HepG2 (cell line): ENCODE data around the gene NUP214. TPM values are rescaled to one million over a fixed set of nuclear protein-coding genes. Genes with fewer than 3 reads are reported as not detected.

ENCODE experiments used
- BRCA1 ChIP-seq: sonication (generic); formaldehyde crosslinking; IDR thresholded peaks from 2 replicates; pipeline ENCODE4 v1.4.0; 2020; ENCODE audit warnings: missing genetic modification reagents
- CBFB ChIP-seq: sonication (generic); formaldehyde crosslinking; IDR thresholded peaks from 2 replicates; pipeline ENCODE4 v1.4.0; 2020; ENCODE audit warnings: missing genetic modification reagents
- GABPB1 ChIP-seq: IDR thresholded peaks from 2 replicates; pipeline ENCODE4 v1.6.1; 2016; ENCODE audit warnings: mild to moderate bottlenecking, missing genetic modification reagents, moderate library complexity, missing compliant biosample characterization
- GLI4 ChIP-seq: sonication (generic); formaldehyde crosslinking; IDR thresholded peaks from 2 replicates; pipeline ENCODE4 v1.5.1; 2020; ENCODE audit warnings: missing genetic modification reagents, mild to moderate bottlenecking, moderate library complexity, borderline replicate concordance
- GPN1 ChIP-seq: sonication (generic); formaldehyde crosslinking; IDR thresholded peaks from 2 replicates; pipeline ENCODE4 v1.5.1; 2020; ENCODE audit warnings: missing genetic modification reagents, borderline replicate concordance
- NR2C2 ChIP-seq: sonication (generic); formaldehyde crosslinking; IDR thresholded peaks from 2 replicates; pipeline ENCODE4 v1.4.0; 2020; ENCODE audit warnings: missing genetic modification reagents, mild to moderate bottlenecking, moderate library complexity, borderline replicate concordance
- SOX5 ChIP-seq: IDR thresholded peaks from 2 replicates; pipeline ENCODE4 v1.6.1; 2016; ENCODE audit warnings: borderline replicate concordance
- THAP11 ChIP-seq: IDR thresholded peaks from 2 replicates; pipeline ENCODE4 v1.6.1; 2016; ENCODE audit warnings: missing biosample characterization, missing genetic modification reagents
- YY1 ChIP-seq: IDR thresholded peaks from 2 replicates; pipeline ENCODE4 v1.6.1; 2011; ENCODE audit warnings: low read length, low read depth, moderate library complexity, mild to moderate bottlenecking; ENCODE audit not compliant: insufficient read depth, insufficient replicate concordance
- ZNF781 ChIP-seq: sonication (generic); formaldehyde crosslinking; IDR thresholded peaks from 2 replicates; pipeline ENCODE4 v1.5.1; 2020; ENCODE audit warnings: borderline replicate concordance, mild to moderate bottlenecking, missing genetic modification reagents; ENCODE audit errors: not compliant biosample characterization
- polyA plus RNA-seq, 8 experiments: library from polyadenylated mRNA; depleted of rRNA in 3 of 8; stranded (reverse) in 7 of 8; unstranded in 1 of 8; fragments of >200 nt; fragmentation: Illumina TruSeq in 4 of 8; extraction: Trizol in 4 of 8; gene quantifications; 2 replicates each; pipeline versions ENCODE4 v1.2.1 to v1.2.3, GENCODE V29; 2011 to 2016; ENCODE audit warnings: low read depth in 4 of 8, missing spikeins in 1 of 8, mixed read lengths in 1 of 8; ENCODE audit not compliant: insufficient read depth in 1 of 8
- total RNA-seq, 5 experiments: library from RNA; depleted of rRNA; stranded (reverse); fragments of >200 nt; fragmentation: Illumina TruSeq; extraction: Trizol; gene quantifications; 2 replicates each; pipeline ENCODE4 v1.2.3, GENCODE V29; 2016; ENCODE audit warnings: low read depth in 1 of 5
- TF ChIP-seq, protein P1 (sequence below): sonication (generic); formaldehyde crosslinking; IDR thresholded peaks from 2 replicates; pipeline ENCODE4 v1.4.0; 2020; ENCODE audit warnings: mild to moderate bottlenecking, missing genetic modification reagents
- TF ChIP-seq, protein P2 (sequence below): sonication (generic); formaldehyde crosslinking; IDR thresholded peaks from 2 replicates; pipeline ENCODE4 v1.4.0; 2020; ENCODE audit warnings: missing genetic modification reagents, mild to moderate bottlenecking, borderline replicate concordance
- TF ChIP-seq, protein P3 (sequence below): IDR thresholded peaks from 2 replicates; pipeline ENCODE4 v1.6.1; 2012; ENCODE audit warnings: inconsistent platforms
- TF ChIP-seq, protein P4 (sequence below): sonication (generic); formaldehyde crosslinking; IDR thresholded peaks from 2 replicates; pipeline ENCODE4 v1.4.0; 2020; ENCODE audit warnings: missing genetic modification reagents, borderline replicate concordance
- TF ChIP-seq, protein P5 (sequence below): fragments of 450-650 bp; IDR thresholded peaks from 2 replicates; pipeline ENCODE4 v1.6.1; 2016
- TF ChIP-seq, protein P6 (sequence below): sonication (generic); formaldehyde crosslinking; IDR thresholded peaks from 2 replicates; pipeline ENCODE4 v1.8.0; 2022; ENCODE audit warnings: mild to moderate bottlenecking, missing genetic modification reagents

NUP214 gene
- total and polyA plus RNA-seq, 2 of the 13 experiments (the other 11 are each of a cell fraction or from before 2014, with no cell fraction given): 8.4 to 16.0 TPM

DNA sequence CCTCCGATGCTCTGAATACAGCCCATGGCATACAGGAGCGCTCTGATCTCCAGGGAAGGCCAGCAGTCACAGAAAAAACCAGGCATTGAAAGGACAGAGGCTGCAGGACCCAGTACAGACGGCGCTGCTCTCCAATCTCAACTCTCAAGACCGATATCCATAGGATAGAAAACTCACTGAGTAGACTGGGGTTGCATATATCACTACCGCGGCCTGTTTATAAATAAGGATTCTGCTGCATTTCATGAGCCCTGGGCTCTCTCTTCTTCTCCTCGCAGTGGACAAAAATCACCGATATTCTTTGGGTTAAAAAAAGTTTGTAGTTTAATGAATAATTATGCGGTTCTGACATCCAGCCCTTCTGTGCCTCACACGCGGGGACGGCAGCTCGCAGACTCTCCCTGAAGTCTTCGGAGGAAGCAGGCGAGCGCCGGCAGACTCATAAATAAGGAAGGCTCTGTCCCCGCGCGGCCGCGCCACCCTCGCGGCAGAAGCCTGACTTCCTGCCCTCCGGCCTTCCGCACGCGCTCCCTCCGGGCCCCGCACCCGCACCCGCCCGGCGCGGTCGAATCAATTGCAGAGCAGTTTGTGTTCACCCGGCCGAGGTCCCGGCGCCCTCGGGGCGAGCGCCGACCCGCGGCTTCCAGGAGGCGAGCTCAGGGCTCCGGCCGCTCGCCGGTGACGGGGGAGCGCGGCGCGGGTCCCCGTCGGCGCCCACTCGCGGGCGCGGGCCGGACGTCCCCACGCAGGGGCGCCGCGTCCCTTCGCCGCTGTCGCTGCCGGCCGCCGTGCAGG lies 150.9 kb downstream of the NUP214 start, which contains the start of gene FAM78A (continued):
- TF ChIP-seq, protein P1, sequence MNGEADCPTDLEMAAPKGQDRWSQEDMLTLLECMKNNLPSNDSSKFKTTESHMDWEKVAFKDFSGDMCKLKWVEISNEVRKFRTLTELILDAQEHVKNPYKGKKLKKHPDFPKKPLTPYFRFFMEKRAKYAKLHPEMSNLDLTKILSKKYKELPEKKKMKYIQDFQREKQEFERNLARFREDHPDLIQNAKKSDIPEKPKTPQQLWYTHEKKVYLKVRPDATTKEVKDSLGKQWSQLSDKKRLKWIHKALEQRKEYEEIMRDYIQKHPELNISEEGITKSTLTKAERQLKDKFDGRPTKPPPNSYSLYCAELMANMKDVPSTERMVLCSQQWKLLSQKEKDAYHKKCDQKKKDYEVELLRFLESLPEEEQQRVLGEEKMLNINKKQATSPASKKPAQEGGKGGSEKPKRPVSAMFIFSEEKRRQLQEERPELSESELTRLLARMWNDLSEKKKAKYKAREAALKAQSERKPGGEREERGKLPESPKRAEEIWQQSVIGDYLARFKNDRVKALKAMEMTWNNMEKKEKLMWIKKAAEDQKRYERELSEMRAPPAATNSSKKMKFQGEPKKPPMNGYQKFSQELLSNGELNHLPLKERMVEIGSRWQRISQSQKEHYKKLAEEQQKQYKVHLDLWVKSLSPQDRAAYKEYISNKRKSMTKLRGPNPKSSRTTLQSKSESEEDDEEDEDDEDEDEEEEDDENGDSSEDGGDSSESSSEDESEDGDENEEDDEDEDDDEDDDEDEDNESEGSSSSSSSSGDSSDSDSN (CRISPR knock-in tag): peak; percentile 39
- TF ChIP-seq BRCA1 (CRISPR knock-in tag): no peak
- TF ChIP-seq, protein P2, sequence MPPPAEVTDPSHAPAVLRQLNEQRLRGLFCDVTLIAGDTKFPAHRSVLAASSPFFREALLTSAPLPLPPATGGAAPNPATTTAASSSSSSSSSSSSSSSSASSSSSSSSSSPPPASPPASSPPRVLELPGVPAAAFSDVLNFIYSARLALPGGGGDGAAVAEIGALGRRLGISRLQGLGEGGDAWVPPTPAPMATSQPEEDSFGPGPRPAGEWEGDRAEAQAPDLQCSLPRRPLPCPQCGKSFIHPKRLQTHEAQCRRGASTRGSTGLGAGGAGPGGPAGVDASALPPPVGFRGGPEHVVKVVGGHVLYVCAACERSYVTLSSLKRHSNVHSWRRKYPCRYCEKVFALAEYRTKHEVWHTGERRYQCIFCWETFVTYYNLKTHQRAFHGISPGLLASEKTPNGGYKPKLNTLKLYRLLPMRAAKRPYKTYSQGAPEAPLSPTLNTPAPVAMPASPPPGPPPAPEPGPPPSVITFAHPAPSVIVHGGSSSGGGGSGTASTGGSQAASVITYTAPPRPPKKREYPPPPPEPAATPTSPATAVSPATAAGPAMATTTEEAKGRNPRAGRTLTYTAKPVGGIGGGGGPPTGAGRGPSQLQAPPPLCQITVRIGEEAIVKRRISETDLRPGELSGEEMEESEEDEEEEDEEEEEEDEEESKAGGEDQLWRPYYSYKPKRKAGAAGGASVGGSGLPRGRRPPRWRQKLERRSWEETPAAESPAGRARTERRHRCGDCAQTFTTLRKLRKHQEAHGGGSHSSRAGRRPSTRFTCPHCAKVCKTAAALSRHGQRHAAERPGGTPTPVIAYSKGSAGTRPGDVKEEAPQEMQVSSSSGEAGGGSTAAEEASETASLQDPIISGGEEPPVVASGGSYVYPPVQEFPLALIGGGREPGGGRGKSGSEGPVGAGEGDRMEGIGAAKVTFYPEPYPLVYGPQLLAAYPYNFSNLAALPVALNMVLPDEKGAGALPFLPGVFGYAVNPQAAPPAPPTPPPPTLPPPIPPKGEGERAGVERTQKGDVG: no peak
- TF ChIP-seq, protein P3, sequence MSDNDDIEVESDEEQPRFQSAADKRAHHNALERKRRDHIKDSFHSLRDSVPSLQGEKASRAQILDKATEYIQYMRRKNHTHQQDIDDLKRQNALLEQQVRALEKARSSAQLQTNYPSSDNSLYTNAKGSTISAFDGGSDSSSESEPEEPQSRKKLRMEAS: no peak; the same call in 1 of the 2 replicates
- TF ChIP-seq NR2C2 (CRISPR knock-in tag): no peak
- no peak for TF ChIP-seq ZNF781
- no peak for TF ChIP-seq GPN1 (CRISPR knock-in tag)
- TF ChIP-seq GABPB1: peak; percentile 38; the same call in 1 of the 2 replicates
- TF ChIP-seq, protein P4, sequence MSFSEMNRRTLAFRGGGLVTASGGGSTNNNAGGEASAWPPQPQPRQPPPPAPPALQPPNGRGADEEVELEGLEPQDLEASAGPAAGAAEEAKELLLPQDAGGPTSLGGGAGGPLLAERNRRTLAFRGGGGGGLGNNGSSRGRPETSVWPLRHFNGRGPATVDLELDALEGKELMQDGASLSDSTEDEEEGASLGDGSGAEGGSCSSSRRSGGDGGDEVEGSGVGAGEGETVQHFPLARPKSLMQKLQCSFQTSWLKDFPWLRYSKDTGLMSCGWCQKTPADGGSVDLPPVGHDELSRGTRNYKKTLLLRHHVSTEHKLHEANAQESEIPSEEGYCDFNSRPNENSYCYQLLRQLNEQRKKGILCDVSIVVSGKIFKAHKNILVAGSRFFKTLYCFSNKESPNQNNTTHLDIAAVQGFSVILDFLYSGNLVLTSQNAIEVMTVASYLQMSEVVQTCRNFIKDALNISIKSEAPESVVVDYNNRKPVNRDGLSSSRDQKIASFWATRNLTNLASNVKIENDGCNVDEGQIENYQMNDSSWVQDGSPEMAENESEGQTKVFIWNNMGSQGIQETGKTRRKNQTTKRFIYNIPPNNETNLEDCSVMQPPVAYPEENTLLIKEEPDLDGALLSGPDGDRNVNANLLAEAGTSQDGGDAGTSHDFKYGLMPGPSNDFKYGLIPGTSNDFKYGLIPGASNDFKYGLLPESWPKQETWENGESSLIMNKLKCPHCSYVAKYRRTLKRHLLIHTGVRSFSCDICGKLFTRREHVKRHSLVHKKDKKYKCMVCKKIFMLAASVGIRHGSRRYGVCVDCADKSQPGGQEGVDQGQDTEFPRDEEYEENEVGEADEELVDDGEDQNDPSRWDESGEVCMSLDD (CRISPR knock-in tag): no peak
- TF ChIP-seq, protein P5, sequence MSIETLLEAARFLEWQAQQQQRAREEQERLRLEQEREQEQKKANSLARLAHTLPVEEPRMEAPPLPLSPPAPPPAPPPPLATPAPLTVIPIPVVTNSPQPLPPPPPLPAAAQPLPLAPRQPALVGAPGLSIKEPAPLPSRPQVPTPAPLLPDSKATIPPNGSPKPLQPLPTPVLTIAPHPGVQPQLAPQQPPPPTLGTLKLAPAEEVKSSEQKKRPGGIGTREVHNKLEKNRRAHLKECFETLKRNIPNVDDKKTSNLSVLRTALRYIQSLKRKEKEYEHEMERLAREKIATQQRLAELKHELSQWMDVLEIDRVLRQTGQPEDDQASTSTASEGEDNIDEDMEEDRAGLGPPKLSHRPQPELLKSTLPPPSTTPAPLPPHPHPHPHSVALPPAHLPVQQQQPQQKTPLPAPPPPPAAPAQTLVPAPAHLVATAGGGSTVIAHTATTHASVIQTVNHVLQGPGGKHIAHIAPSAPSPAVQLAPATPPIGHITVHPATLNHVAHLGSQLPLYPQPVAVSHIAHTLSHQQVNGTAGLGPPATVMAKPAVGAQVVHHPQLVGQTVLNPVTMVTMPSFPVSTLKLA: no peak
- TF ChIP-seq CBFB (CRISPR knock-in tag): no peak
- TF ChIP-seq, protein P6, sequence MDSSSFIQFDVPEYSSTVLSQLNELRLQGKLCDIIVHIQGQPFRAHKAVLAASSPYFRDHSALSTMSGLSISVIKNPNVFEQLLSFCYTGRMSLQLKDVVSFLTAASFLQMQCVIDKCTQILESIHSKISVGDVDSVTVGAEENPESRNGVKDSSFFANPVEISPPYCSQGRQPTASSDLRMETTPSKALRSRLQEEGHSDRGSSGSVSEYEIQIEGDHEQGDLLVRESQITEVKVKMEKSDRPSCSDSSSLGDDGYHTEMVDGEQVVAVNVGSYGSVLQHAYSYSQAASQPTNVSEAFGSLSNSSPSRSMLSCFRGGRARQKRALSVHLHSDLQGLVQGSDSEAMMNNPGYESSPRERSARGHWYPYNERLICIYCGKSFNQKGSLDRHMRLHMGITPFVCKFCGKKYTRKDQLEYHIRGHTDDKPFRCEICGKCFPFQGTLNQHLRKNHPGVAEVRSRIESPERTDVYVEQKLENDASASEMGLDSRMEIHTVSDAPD (CRISPR knock-in tag): no peak
- TF ChIP-seq GLI4 (CRISPR knock-in tag): no peak
- TF ChIP-seq YY1: no peak
- TF ChIP-seq THAP11: peak; percentile 35; the same call in 1 of the 2 replicates
- no peak for TF ChIP-seq SOX5 (CRISPR knock-in tag)
